Endothelial cell of umbilical vein (primary cell): ENCODE measurements around the gene CACNA1F. TPM values are rescaled to one million over a fixed set of nuclear protein-coding genes. Genes with fewer than 3 reads are reported as not detected.

ENCODE experiments used
- BruUV-seq: library from RNA; stranded (reverse); fragments of 400-500 nt; replicated peaks from 2 replicates; lab custom pipeline; 2021; lab: Mats Ljungman, UMichigan
- CTCF ChIA-PET: fragments of 300-600, 350-600 bp; sonication (Branson Sonifier 250); formaldehyde crosslinking; loops from one replicate; lab custom pipeline; 2021; ENCODE audit warnings: antibody characterized with exemption, inconsistent platforms; lab: Charles Lee
- POLR2A ChIA-PET: fragments of 300-600, 350-600 bp; sonication (Branson Sonifier 250); formaldehyde crosslinking; loops from one replicate; lab custom pipeline; 2021; ENCODE audit warnings: antibody characterized with exemption, inconsistent platforms; lab: Charles Lee
- DNase-seq: peaks from one replicate; pipeline ENCODE4 v3.0.0-alpha.2; 2011; ENCODE audit warnings: low read depth, low spot score
- FAIRE-seq: peaks from 2 replicates; lab custom pipeline; 2011; peaks lifted over from hg19 to GRCh38; lab: Jason Lieb, UNC
- H2AFZ ChIP-seq: 2 replicates; pipeline ENCODE4 v1.6.0; 2012; ENCODE audit warnings: low read depth, low read length, control low read depth, inconsistent platforms
- H3K27ac ChIP-seq: 2 replicates; pipeline ENCODE4 v1.5.1; 2011; ENCODE audit warnings: low read depth, mild to moderate bottlenecking, control low read depth, low read length, moderate library complexity; ENCODE audit not compliant: insufficient read depth
- H3K27me3 ChIP-seq, 2 experiments: 2 replicates each; pipeline versions ENCODE4 v1.6.0 to v1.6.1; 2011; ENCODE audit warnings: low read length in 2 of 2, mixed read lengths in 1 of 2; ENCODE audit not compliant: control insufficient read depth in 2 of 2, insufficient read depth in 2 of 2
- H3K36me3 ChIP-seq, 2 experiments: 2 replicates in 1 of 2; 3 replicates in 1 of 2; pipeline ENCODE4 v1.5.1; 2011; ENCODE audit warnings: low read length in 2 of 2, mild to moderate bottlenecking in 1 of 2, moderate library complexity in 1 of 2; ENCODE audit not compliant: control insufficient read depth in 2 of 2, insufficient read depth in 2 of 2; ENCODE audit errors: extremely low read depth in 1 of 2
- H3K4me1 ChIP-seq: 3 replicates; pipeline ENCODE4 v1.5.1; 2011; ENCODE audit warnings: mild to moderate bottlenecking, low read length; ENCODE audit not compliant: control insufficient read depth, insufficient read depth; ENCODE audit errors: extremely low read depth
- H3K4me2 ChIP-seq: 2 replicates; pipeline ENCODE4 v1.6.1; 2011; ENCODE audit warnings: low read length, control low read depth, mixed read lengths; ENCODE audit not compliant: insufficient read depth
- H3K4me3 ChIP-seq, 3 experiments: fragments of 200-600 bp in 1 of 3; sonication (generic), shearing (Covaris generic) in 1 of 3; replicated peaks in 1 of 3; 2 replicates each; pipeline ENCODE4 v1.5.1; 2011 to 2016; ENCODE audit warnings: control low read depth in 3 of 3, low read length in 3 of 3, mild to moderate bottlenecking in 2 of 3, inconsistent platforms in 1 of 3, low read depth in 1 of 3, moderate library complexity in 1 of 3; ENCODE audit not compliant: insufficient read depth in 1 of 3
- H3K79me2 ChIP-seq: 2 replicates; pipeline ENCODE4 v1.6.0; 2012; ENCODE audit warnings: low read length, inconsistent platforms; ENCODE audit not compliant: control insufficient read depth, insufficient read depth
- H3K9ac ChIP-seq: replicated peaks from 2 replicates; pipeline ENCODE3; 2011; ENCODE audit warnings: low read length, control low read depth; ENCODE audit not compliant: insufficient read depth; ENCODE audit errors: extremely low read depth
- H3K9me1 ChIP-seq: replicated peaks from 3 replicates; pipeline ENCODE4 v1.6.0; 2011; ENCODE audit warnings: mild to moderate bottlenecking, low read length; ENCODE audit not compliant: control insufficient read depth, insufficient read depth; ENCODE audit errors: extremely low read depth
- H3K9me3 ChIP-seq: replicated peaks from 2 replicates; pipeline ENCODE4 v1.5.1; 2012; ENCODE audit warnings: low read length, inconsistent platforms; ENCODE audit not compliant: control insufficient read depth, insufficient read depth
- H4K20me1 ChIP-seq: replicated peaks from 2 replicates; pipeline ENCODE3; 2011; ENCODE audit warnings: mild to moderate bottlenecking, low read length; ENCODE audit not compliant: control insufficient read depth, insufficient read depth; ENCODE audit errors: extremely low read depth
- FOS ChIP-seq: IDR thresholded peaks from 2 replicates; pipeline ENCODE4 v1.6.1; 2011; ENCODE audit warnings: mild to moderate bottlenecking, low read length, moderate library complexity, borderline replicate concordance; ENCODE audit not compliant: insufficient read depth
- MAX ChIP-seq: IDR thresholded peaks from 2 replicates; pipeline ENCODE4 v1.6.1; 2011; ENCODE audit not compliant: insufficient read depth, insufficient read length
- MYC ChIP-seq: IDR thresholded peaks from one replicate; pipeline ENCODE4 v1.6.1; 2011; ENCODE audit warnings: mild to moderate bottlenecking, low read depth, low read length
- dilution Hi-C: fragments of 300-500 bp; cut with MboI; formaldehyde crosslinking; loops from one replicate; pipeline ENCODE4 v1.15.0; 2019; ENCODE audit warnings: low sequenced_read_pairs; ENCODE audit not compliant: extremely low pct_ligation_motif_present
- intact Hi-C: fragments of 100-400 bp; cut with micrococcal nuclease; formaldehyde crosslinking; loops from one replicate; pipeline ENCODE4 v1.10.0; 2022
- polyA plus RNA-seq, 4 experiments: library from polyadenylated mRNA; depleted of rRNA in 3 of 4; stranded (reverse) in 3 of 4; unstranded in 1 of 4; fragments of >200 nt; gene quantifications; 2 replicates each; pipeline versions ENCODE4 v1.2.1 to v1.2.3, GENCODE V29; 2011 to 2012; ENCODE audit warnings: missing spikeins in 1 of 4
- total RNA-seq: library from RNA; stranded (reverse); gene quantifications from 2 replicates; pipeline ENCODE4 v1.2.3, GENCODE V29; 2021

Gene CACNA1F
- total and polyA plus RNA-seq, 2 donors (not counting 3 experiments of a cell fraction or from before 2014, with no cell fraction given), result not detected

- dilution Hi-C loops, result no loop called here
- POLR2A ChIA-PET, result no interaction called here
Observed at GRCh38 chrX:49266523-49267445, 33.6 kb upstream of the CACNA1F start.

DNA sequence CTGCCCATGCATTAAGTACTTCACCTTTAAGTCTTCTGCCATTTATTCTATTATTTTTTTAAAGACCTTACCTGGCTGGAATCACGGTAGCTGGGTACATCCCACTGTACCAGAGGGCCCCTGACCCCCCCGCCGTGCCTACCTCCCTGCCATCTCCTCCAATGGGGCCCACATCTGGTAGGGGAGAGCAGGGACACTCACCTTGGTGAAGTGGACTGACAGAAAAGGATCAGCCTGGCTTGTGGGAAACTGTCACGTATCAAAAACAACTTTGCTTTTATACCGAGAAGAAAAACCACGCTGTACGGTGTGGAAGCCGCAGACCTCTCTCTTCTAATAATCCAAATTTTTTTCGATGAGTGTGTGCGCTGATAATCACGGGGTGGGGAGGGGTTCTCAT, 31.3 kb upstream of the CACNA1F start, which contains the start of gene FOXP3:
Gene FOXP3 (minus strand): TSS at position 251 of the 400 bp plus-strand sequence. CDS start 6,205 bp downstream, outside the sequence.
- Histone ChIP-seq H3K9me1 (no peaks in the 10 kb centered on the region), H2AFZ (no peak within 1 kb of the TSS), H3K4me2 (no peak within 1 kb of the TSS), H4K20me1 (no peaks in the 10 kb centered on the region), H3K9me3 (no peaks in the 10 kb centered on the region), H3K4me1 (no peaks in the 10 kb centered on the region), H3K27me3 (no peaks in the 10 kb centered on the region), H3K4me3 (no peak within 1 kb of the TSS), H3K36me3 (no peaks in the 10 kb centered on the region), H3K9ac (no peak within 1 kb of the TSS), H3K27ac (no peak within 1 kb of the TSS), H3K79me2 (no peaks in the 10 kb centered on the region)
- TF ChIP-seq MYC, result no peak
- no peak for TF ChIP-seq FOS
- dilution Hi-C loops, result no loop called here
- FAIRE-seq (no peak), DNase-seq (no peak)
- ChIA-PET POLR2A (no interaction called here), CTCF (no interaction called here)
- intact Hi-C loops, result loop anchor here (10.0 kb wide), 1 partner anchor 370 kb away; the partner anchor contains the start of genes PQBP1 and TIMM17B
- BruUV-seq, result no TSS peak

More at GRCh38 chrX:49266523-49267445, 33.6 kb upstream of the CACNA1F start:
- no peaks in the 10 kb centered on the region for H3K36me3 ChIP-seq
- no peak overlapping the region for H3K9ac ChIP-seq
- no peaks in the 10 kb centered on the region for H3K9me3 ChIP-seq
- TF ChIP-seq MAX (no peak), MYC (no peak)
- no peaks in the 10 kb centered on the region for H4K20me1 ChIP-seq
- H3K79me2 ChIP-seq, result peaks cover 13% of the 10 kb centered on the region
- H3K27ac ChIP-seq, result no peak overlapping the region
- intact Hi-C loops, result loop anchor here (5.0 to 10.0 kb wide), 2 partner anchors 372 to 1609 kb away; partner anchors contain the start of genes PQBP1, TIMM17B and UXT
- no peak overlapping the region for H3K4me3 ChIP-seq
- no peak overlapping the region for H2AFZ ChIP-seq
- CTCF ChIA-PET, result no interaction called here
- no peak for FAIRE-seq
- no peaks in the 10 kb centered on the region for H3K27me3 ChIP-seq
- no peak for DNase-seq
- BruUV-seq, result no TSS peak
- H3K4me2 ChIP-seq, result no peak overlapping the region
- H3K4me1 ChIP-seq, result no peaks in the 10 kb centered on the region
- H3K9me1 ChIP-seq, result no peaks in the 10 kb centered on the region
